Amygdala (tissue), 56 donors: ENCODE data around the gene FUZ.

ENCODE experiments used
- DNase-seq, 56 donors: peaks; one replicate each; lab custom pipeline; 2025; lab: John Stamatoyannopoulos, UW

FUZ gene

GRCh38 chr19:49788857-49789256, 24.2 kb downstream of the FUZ start:
- DNase-seq: no peak

GRCh38 chr19:49787746-49788145, 25.3 kb downstream of the FUZ start:
- no peak for DNase-seq

DNA sequence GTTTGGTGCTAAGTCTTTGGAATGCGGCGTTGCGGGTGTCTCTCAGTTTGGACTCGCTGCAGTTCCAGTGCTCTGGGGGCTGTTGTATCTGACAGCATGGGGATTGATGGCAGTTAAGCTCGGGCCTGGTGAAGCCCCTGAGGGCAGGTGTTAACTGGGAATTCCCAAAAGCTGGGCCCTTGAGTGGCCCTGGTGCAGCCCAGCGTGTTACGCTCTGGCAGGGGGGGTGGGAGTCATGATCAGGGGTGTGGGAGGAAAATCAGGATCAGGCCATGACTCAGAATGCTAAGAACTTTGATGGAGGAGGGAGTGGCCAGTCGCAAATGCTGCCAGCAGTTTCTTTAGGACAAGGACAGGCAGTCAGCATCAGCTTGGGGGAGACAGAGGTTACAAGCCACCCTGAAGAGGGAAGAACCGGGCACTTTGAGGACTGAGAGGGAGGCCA, 26.7 kb downstream of the FUZ start:
- DNase-seq: no peak

DNA sequence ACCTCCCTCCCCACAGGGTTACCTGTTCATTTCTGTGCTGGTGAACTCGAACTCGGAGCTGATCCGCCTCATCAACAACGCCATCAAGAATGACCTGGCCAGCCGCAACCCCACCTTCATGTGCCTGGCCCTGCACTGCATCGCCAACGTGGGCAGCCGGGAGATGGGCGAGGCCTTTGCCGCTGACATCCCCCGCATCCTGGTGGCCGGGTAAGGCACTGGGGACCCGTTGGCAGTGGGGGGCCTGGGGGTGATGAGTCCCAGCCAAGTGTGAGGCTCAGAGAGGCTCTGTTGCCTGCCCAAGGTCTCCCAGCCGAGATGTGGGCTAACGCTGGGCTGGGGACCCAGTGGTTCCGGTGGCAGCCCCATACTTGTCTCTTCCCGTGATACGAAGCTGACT, 30.6 kb downstream of the FUZ start:
- DNase-seq: no peak

- DNase-seq: no peak
Measured at GRCh38 chr19:49781394-49781793, 31.7 kb downstream of the FUZ start.

DNA sequence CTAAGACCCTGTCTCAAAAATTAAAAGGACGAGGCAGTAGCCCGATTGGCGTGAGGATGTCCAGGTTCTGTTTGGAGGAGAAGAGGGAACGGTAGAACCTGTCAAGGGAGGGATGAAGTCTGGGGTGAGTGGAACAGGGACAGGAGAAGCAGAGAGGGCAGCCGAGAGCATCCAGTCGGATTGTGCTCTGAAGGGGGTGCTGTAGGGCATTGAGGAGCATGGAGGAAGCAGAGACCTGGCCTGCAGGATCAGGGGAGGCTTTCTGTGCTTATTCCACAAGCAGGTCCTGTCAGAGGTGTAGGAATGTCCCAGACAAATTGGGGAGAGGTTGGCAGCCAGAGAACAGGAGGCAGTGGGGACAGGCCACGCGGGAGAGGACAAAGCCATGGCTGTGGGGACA, 32.2 kb downstream of the FUZ start:
- DNase-seq: no peak

DNA sequence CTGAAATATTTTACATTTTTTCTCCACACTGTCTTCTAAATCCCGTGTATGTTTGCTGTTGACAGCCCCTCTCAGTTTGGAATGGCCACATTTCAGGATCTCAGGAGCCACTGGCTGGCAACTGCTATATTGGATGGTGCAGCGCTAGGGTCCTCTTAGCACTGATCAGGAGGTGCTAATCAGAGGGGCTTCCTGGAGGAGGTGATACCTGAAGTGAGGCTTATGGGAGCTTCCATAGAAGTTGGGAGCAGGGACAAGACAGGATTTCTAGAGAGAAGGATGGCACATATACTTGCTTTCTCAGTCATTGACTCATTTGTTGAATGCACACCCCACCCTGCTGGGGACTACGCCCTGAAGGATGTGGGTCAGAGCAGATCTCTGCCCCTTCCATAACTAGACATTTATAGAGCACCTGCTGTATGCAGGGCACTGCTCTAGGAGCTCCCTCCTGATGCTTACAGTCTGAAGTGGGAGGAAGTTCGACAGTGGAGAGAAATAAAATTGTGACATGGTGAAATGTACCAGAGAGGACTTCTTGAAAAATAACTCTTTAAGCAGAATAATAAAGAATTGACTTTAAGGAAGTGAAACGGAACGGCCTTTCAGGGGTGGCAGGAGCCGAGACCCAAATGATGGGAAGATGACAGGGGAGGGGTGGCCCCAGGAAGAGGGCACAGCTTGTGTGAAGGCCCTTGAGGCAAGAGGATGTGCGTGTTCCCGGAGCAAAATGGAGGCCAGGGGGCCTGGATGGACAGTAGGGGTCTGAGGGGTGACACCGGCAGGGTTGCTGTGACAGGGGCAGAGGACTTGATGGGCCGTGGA, 33.1 kb downstream of the FUZ start:
- no peak for DNase-seq

DNA sequence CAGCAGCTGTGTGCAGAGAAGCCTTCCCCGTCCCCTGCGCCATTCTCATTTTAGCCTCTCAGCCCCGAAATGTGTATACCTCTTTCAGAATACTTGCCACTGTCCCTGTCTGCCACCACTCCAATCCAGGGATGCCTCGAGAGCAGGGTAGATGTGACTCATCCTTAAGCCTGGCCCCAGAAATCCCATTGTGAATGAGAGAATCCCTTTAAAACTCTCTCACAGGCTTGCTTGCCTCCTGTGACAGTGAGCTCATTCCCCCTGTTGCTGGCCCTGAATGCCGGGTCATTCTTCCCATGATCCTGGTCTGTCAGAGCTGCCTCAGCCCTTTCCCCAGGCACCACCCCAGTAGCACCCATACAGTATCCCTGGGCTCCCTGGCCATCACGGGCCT, 36.7 kb downstream of the FUZ start:
- no peak for DNase-seq

DNA sequence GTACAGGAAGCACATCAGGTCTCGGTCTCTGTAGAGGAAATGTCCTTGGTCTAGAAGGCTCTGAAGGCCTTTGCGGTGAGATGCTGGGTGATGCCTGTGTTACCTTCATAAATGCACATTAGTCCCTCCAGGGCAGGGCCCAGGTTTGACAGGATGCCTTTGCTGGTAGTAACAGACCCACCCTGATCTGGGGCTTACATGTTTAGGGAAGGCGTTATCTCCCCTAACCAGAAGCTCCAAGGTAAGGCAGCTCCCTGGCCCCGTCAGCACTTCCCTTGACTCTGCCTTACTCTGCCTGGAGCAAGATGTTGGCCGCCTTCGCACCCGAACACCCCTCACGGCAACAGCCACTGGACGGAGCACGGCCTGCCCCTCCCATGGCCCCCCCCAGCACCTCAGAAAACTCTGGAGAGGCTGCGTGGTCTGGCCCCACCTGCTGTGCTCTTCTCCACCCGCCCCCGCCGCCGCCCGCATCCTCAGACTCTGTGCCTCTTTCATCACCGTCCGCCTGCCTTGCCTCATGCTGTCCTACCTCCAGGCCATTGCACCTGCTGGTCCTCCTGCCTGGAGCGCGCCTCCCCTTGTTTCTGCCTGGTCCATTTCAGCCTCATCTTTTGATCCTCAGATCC, 37.2 kb downstream of the FUZ start:
- peak in 2 of 56 donors; percentile 14 to 28 for DNase-seq

- DNase-seq: no peak
Measured at GRCh38 chr19:49774969-49775368, 38.1 kb downstream of the FUZ start.

GRCh38 chr19:49773663-49774350, 39.3 kb downstream of the FUZ start:
- DNase-seq: peak in 5 of 56 donors; percentile 8 to 20 (median 14)

- DNase-seq: no peak
Measured at GRCh38 chr19:49772850-49773432, 40.2 kb downstream of the FUZ start.

DNA sequence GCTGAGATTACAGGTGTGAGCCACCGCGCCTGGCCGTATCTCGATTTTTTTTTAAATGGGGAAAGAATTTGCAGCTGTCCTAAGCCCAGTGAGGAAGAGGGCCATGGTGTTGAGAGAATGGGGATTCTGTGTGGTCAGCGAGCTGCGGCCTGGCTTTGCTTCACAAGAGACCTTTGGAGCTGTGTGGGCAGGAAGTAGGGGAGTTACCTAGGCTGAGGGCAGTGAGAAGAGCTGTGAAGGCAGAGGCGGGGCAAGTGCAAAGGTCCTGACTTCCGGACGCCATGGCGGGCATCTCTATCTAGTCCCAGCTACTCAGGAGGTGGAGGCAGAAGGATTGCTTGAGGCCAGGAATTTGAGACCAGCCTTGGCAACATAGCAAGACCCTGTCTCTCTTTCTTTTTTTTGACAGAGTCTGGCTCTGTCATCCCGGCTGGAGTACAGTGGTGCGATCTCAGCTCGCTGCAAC, 41.4 kb downstream of the FUZ start:
- no peak for DNase-seq

DNA sequence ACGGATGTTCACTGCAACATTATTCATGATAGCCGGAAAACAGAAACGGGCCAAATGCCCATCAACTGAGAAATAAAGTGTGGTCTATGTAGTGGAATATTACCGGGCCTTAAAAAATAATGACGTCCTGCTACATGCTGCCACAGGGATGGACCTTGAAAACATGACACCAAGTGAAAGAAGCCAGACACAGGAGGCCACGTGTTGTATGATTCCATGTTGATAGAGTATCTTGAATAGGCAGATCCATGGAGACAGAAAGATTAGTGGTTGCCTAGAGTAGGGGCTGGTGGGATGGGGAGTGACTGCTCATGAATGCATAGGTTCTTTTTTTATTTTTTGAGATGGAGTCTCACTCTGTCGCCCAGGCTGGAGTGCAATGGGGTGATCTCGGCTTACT, 42.6 kb downstream of the FUZ start:
- DNase-seq: no peak

DNA sequence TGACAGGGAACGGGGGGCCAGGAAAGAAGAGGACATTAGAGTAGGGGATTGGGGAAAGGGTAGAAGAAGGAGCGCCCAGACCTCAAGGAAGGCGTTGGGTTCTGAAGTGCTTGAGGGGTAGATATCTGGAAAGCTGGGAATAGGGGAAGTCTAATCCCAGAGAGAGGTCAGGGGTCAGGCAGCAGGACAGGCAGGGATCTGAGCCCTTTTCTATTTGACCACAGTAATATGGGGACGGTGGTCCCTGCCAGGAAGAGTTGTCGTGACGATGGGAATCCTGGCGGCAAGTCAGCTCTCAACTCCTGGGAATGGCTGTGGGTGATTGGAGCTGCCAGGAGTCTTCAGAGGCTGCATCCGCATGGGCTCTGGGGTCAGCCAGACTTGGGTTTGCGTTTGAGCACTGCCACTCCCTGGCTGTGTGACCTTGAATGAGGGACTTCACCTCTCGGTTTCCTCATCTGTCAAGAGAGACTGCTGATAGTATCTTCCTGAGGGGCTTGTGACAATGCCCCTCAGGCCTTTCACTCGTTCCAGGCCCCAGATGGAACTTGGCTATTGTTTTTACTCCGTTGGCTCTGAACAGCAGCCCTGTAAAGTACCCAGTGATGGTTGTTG, 45.0 kb downstream of the FUZ start:
- no peak for DNase-seq

DNA sequence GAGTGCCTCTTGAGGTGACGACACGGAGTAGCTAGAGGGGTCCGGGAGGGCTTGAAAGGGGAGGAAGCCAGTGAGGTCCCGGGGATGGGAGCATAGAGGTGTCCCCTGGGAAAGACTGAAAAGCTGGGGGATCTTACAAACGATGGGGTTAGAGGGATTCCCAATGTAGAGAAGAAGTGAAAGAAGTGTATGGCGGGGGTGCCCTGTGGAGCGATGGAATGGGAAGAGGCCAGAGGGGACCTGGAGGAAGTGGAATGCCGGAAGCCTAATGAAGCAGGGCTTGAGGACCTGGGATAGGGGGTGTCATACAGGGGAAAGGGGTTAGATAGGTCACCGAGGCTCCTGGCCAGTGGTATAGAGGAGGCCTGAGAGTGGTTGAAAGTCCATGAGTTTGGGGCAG, 45.7 kb downstream of the FUZ start:
- DNase-seq: no peak

DNA sequence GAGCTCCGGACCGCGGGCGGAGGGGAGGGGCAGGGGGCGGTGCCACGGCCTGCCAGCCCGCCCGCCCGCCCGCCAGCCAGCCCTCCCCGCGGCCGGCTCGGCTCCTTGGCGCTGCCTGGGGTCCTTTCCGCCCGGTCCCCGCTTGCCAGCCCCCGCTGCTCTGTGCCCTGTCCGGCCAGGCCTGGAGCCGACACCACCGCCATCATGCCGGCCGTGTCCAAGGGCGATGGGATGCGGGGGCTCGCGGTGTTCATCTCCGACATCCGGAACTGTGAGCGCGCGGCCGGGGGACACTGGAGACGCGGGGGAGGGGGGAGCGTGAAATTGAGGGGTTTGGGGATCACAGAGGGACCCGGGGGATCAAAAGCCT, 46.2 kb downstream of the FUZ start, which contains the start of gene AP2A1:
Gene AP2A1, plus strand, starts transcription at position 72 of the 370 bp plus-strand sequence. Its CDS starts 133 bp downstream, at position 205.
- no peak for DNase-seq

GRCh38 chr19:49766007-49766929, 46.8 kb downstream of the FUZ start:
- DNase-seq: peak; percentile 69 to 100 (median 100)

DNA sequence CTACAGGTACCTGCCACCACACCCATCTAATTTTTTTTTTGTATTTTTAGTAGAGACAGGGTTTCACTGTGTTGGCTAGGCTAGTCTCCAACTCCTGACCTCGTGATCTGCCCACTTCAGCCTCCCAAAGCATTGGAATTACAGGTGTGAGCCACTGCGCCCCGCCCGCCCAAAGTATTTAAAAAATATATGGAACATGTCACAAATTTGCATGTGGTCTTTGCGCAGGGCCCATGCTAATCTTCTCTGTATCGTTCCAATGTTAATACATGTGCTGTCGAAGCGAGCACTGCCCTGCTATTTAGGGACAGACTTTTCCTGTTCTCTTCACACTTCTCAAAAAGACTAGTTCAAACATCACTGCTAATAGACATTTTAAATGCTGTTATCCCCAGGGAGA, 48.8 kb downstream of the FUZ start:
- DNase-seq: no peak
